Lung (tissue), 12 donors: Measurements from ENCODE around the gene MRPL54. TPM values are rescaled to one million over a fixed set of nuclear protein-coding genes. Genes with fewer than 3 reads are reported as not detected.

Experiments used
- ATAC-seq: fragments of 200-7000 bp; cut with Tn5 transposase; one replicate; pipeline ENCODE4 v1.9.1; 2020; ENCODE audit warnings: moderate number of reproducible peaks; ENCODE audit not compliant: insufficient read depth, low FRiP score
- DNase-seq, 3 donors: peaks; one replicate each; pipeline ENCODE4 v3.0.0-alpha.2; 2013 to 2017
- H3K27ac ChIP-seq, 2 donors: one replicate each; pipeline ENCODE4 v1.5.1; 2013; ENCODE audit warnings: mild to moderate bottlenecking in 2 of 2, moderate library complexity in 2 of 2, control low read depth in 1 of 2, inconsistent platforms in 1 of 2, low read depth in 1 of 2, low read length in 1 of 2
- H3K27me3 ChIP-seq, 3 donors: one replicate each; pipeline ENCODE4 v1.5.1; 2013; ENCODE audit warnings: low read length in 2 of 3; ENCODE audit not compliant: control insufficient read depth in 3 of 3, insufficient read depth in 3 of 3
- H3K36me3 ChIP-seq, 4 donors: one replicate each; pipeline ENCODE4 v1.5.1; 2013; ENCODE audit warnings: low read length in 4 of 4, mild to moderate bottlenecking in 1 of 4, moderate library complexity in 1 of 4; ENCODE audit not compliant: control insufficient read depth in 4 of 4, insufficient read depth in 4 of 4
- H3K4me1 ChIP-seq, 5 donors: one replicate each; pipeline ENCODE4 v1.5.1; 2013; ENCODE audit warnings: low read length in 5 of 5, mild to moderate bottlenecking in 2 of 5, moderate library complexity in 1 of 5; ENCODE audit not compliant: control insufficient read depth in 5 of 5, insufficient read depth in 5 of 5
- H3K4me3 ChIP-seq: one replicate; pipeline ENCODE4 v1.5.1; 2013; ENCODE audit warnings: mild to moderate bottlenecking, control low read depth, moderate library complexity
- H3K9ac ChIP-seq, 2 donors: one replicate each; pipeline ENCODE4 v1.5.1; 2013; ENCODE audit warnings: low read length in 2 of 2, control low read depth in 1 of 2; ENCODE audit not compliant: insufficient read depth in 1 of 2
- H3K9me3 ChIP-seq, 4 donors: one replicate each; pipeline ENCODE4 v1.5.1; 2013; ENCODE audit warnings: low read length in 3 of 4, mild to moderate bottlenecking in 1 of 4, moderate library complexity in 1 of 4; ENCODE audit not compliant: control insufficient read depth in 4 of 4, insufficient read depth in 3 of 4
- WGBS, 2 donors: extraction: QIAGEN DNeasy Blood & Tissue Kit; methylation state at CpG; one replicate each; pipeline ENCODE4 v1.1.7; 2013; 5-methylcytosine and 5-hydroxymethylcytosine counted together
- polyA plus RNA-seq, 2 donors: library from polyadenylated mRNA; stranded (reverse); fragments of 200-250 nt; gene quantifications; one replicate each; pipeline ENCODE4 v1.2.1, GENCODE V29; 2013
- total RNA-seq, 2 donors: library from RNA; depleted of rRNA in 1 of 2; stranded (reverse); fragments of >200 nt in 1 of 2; gene quantifications; one replicate each; pipeline ENCODE4 v1.2.1, GENCODE V29; 2014 to 2021
- TF ChIP-seq, protein P1 (sequence below): IDR thresholded peaks from 2 replicates; pipeline ENCODE4 v1.5.1; 2012; ENCODE audit warnings: mild to moderate bottlenecking; ENCODE audit errors: control extremely low read depth, extremely low read depth
- donor health status: control.
- donor health status: control.
- donor health status: Bipolar disorder and iron deficiency.
- donor health status: healthy.
- donor health status: DM: yes; HTN: yes; CAD: no.

MRPL54 gene
- total and polyA plus RNA-seq, 4 donors: 28.9 to 137 (median 63.8) TPM

- H3K9me3 ChIP-seq: peaks cover 0 to under 1% (median 0%) of the 10 kb centered on the region in 4 donors
- H3K27me3 ChIP-seq: no peaks in the 10 kb centered on the region
- no peaks in the 10 kb centered on the region for H3K36me3 ChIP-seq
- TF ChIP-seq, protein P1, sequence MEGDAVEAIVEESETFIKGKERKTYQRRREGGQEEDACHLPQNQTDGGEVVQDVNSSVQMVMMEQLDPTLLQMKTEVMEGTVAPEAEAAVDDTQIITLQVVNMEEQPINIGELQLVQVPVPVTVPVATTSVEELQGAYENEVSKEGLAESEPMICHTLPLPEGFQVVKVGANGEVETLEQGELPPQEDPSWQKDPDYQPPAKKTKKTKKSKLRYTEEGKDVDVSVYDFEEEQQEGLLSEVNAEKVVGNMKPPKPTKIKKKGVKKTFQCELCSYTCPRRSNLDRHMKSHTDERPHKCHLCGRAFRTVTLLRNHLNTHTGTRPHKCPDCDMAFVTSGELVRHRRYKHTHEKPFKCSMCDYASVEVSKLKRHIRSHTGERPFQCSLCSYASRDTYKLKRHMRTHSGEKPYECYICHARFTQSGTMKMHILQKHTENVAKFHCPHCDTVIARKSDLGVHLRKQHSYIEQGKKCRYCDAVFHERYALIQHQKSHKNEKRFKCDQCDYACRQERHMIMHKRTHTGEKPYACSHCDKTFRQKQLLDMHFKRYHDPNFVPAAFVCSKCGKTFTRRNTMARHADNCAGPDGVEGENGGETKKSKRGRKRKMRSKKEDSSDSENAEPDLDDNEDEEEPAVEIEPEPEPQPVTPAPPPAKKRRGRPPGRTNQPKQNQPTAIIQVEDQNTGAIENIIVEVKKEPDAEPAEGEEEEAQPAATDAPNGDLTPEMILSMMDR: no peak
- ATAC-seq (no peak), DNase-seq (no peak)
- 88 to 91% methylated on average over 5 of the region's 5 CpGs for WGBS, 2 donors
- no peak overlapping the region for H3K4me3 ChIP-seq
- no peaks in the 10 kb centered on the region for H3K4me1 ChIP-seq
- H3K27ac ChIP-seq: no peak overlapping the region
- H3K9ac ChIP-seq: no peak overlapping the region
Measured at GRCh38 chr19:3775831-3776230, 13.3 kb downstream of the MRPL54 start.

DNA sequence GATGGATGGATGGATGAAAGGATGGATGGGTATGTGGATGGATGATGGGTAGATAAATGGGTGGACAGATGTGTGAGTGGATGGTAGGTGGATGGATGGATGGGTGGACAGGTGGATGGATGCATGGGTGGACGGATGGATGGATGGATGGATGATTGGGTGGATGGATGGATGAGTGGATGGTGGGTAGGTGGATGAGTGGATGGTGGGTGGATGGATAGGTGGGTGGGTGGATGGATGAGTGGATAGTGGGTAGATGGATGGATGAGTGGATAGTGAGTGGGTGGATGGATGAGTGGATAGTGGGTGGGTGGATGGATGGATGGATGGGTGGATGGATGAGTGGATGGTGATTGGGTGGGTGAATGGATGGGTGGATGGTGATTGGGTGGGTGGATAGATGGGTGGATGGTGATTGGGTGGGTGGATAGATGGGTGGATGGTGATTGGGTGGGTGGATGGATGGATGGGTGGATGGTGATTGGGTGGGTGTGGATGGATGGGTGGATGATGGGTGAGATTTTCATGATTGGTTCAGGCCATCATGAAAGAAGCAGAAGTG, 14.1 kb downstream of the MRPL54 start:
- Histone ChIP-seq H3K9me3 (peaks cover 0 to 7% (median 4%) of the 10 kb centered on the region in 4 donors), H3K27me3 (no peaks in the 10 kb centered on the region), H3K36me3 (no peaks in the 10 kb centered on the region), H3K4me1 (no peaks in the 10 kb centered on the region), H3K9ac (no peak overlapping the region), H3K27ac (no peak overlapping the region), H3K4me3 (no peak overlapping the region)
- no peak for ATAC-seq
- TF ChIP-seq, protein P1: no peak
- WGBS, 2 donors: 83 to 95% methylated on average over 1 of the region's 1 CpG
- no peak for DNase-seq

GRCh38 chr19:3778104-3778867, 15.8 kb downstream of the MRPL54 start:
- Histone ChIP-seq H3K27me3 (no peaks in the 10 kb centered on the region), H3K4me3 (no peak overlapping the region), H3K27ac (no peak overlapping the region), H3K9ac (no peak overlapping the region), H3K4me1 (no peaks in the 10 kb centered on the region), H3K9me3 (peaks cover 0 to 21% (median 13%) of the 10 kb centered on the region in 4 donors), H3K36me3 (no peaks in the 10 kb centered on the region)
- TF ChIP-seq, protein P1: no peak
- DNase-seq (no peak), ATAC-seq (no peak)
- 89 to 95% methylated on average over 35 to 37 of the region's 37 CpGs for WGBS, 2 donors
